ENCODE data around the gene ITPA. TPM values are rescaled to one million over a fixed set of nuclear protein-coding genes. Genes with fewer than 3 reads are reported as not detected.

ITPA gene
- total and polyA plus RNA-seq, 2 donors (not counting 3 experiments of a cell fraction or from before 2014, with no cell fraction given) = 43.2 to 65.0 TPM

- Histone ChIP-seq H3K9me1 (replicated peaks; ENCODE audit: control insufficient read depth, extremely low read depth, insufficient read depth, low read length) (no peaks in the 10 kb centered on the region), H3K27me3 (ENCODE audit: control insufficient read depth in 2 of 2, insufficient read depth in 2 of 2, low read length in 2 of 2) (peaks cover 10 to 16% of the 10 kb centered on the region in 2 experiments), H3K36me3 (ENCODE audit: control insufficient read depth in 2 of 2, extremely low read depth in 1 of 2, insufficient read depth in 2 of 2, low read length in 2 of 2) (no peaks in the 10 kb centered on the region), H3K27ac (ENCODE audit: insufficient read depth, low read depth, low read length) (no peak overlapping the region), H3K4me2 (ENCODE audit: insufficient read depth, low read length) (no peak overlapping the region), H3K9me3 (replicated peaks; ENCODE audit: control insufficient read depth, insufficient read depth, low read length) (no peaks in the 10 kb centered on the region), H3K79me2 (ENCODE audit: control insufficient read depth, insufficient read depth, low read length) (peaks cover 5% of the 10 kb centered on the region), H4K20me1 (replicated peaks; ENCODE audit: control insufficient read depth, extremely low read depth, insufficient read depth, low read length) (no peaks in the 10 kb centered on the region), H3K4me3 (replicated peaks in 1 of 3; ENCODE audit: insufficient read depth in 1 of 3, low read depth in 1 of 3, low read length in 3 of 3) (no peak overlapping the region), H2AFZ (ENCODE audit: low read depth, low read length) (no peak overlapping the region), H3K4me1 (ENCODE audit: control insufficient read depth, extremely low read depth, insufficient read depth, low read length) (no peaks in the 10 kb centered on the region), H3K9ac (replicated peaks; ENCODE audit: extremely low read depth, insufficient read depth, low read length) (no peak overlapping the region)
- POLR2A ChIA-PET = interaction anchor here (0.6 kb wide), 1 partner anchor 8 kb away, joined by 5 read pairs; no protein-coding TSS in a partner anchor
- intact Hi-C loops (cut with micrococcal nuclease) (no loop called here), dilution Hi-C loops (cut with MboI; ENCODE audit: extremely low pct_ligation_motif_present, low sequenced_read_pairs) (no loop called here)
- no TSS peak for BruUV-seq (replicated peaks)
- no peak for FAIRE-seq
- TF ChIP-seq FOS (IDR thresholded peaks at IDR 0.05; ENCODE audit: borderline replicate concordance, insufficient read depth, low read length) (no peak), POLR2A (IDR thresholded peaks at IDR 0.05; ENCODE audit: low read depth, low read length) (no peak), MAX (IDR thresholded peaks at IDR 0.05; ENCODE audit: insufficient read depth, insufficient read length) (no peak)
- CTCF ChIA-PET = no interaction called here
- no peak for DNase-seq (ENCODE audit: low read depth, low spot score)
Measured at GRCh38 chr20:3164043-3164762, 45.1 kb upstream of the ITPA start.

- no peaks in the 10 kb centered on the region for H3K9me3 ChIP-seq (replicated peaks; ENCODE audit: control insufficient read depth, insufficient read depth, low read length)
- no peak overlapping the region for H3K4me3 ChIP-seq (replicated peaks in 1 of 3; ENCODE audit: insufficient read depth in 1 of 3, low read depth in 1 of 3, low read length in 3 of 3)
- H4K20me1 ChIP-seq (replicated peaks; ENCODE audit: control insufficient read depth, extremely low read depth, insufficient read depth, low read length) = no peaks in the 10 kb centered on the region
- no peak overlapping the region for H2AFZ ChIP-seq (ENCODE audit: low read depth, low read length)
- no peak for FAIRE-seq
- POLR2A ChIA-PET = interaction anchor here (0.6 kb wide), 1 partner anchor 247 kb away, joined by 7 read pairs; no protein-coding TSS in a partner anchor
- peaks cover 10 to 16% of the 10 kb centered on the region in 2 experiments for H3K27me3 ChIP-seq (ENCODE audit: control insufficient read depth in 2 of 2, insufficient read depth in 2 of 2, low read length in 2 of 2)
- H3K9ac ChIP-seq (replicated peaks; ENCODE audit: extremely low read depth, insufficient read depth, low read length) = no peak overlapping the region
- dilution Hi-C loops (cut with MboI; ENCODE audit: extremely low pct_ligation_motif_present, low sequenced_read_pairs) (no loop called here), intact Hi-C loops (cut with micrococcal nuclease) (no loop called here)
- BruUV-seq (replicated peaks) = no TSS peak
- TF ChIP-seq CTCF (IDR thresholded peaks at IDR 0.05; ENCODE audit: extremely low read depth in 1 of 2, insufficient read depth in 1 of 2, low read depth in 1 of 2, low read length in 2 of 2) = no peak
- TF ChIP-seq EZH2 (IDR thresholded peaks at IDR 0.05; ENCODE audit: borderline replicate concordance, low read depth, low read length, severe bottlenecking) = no peak
- no peak for TF ChIP-seq POLR2A (IDR thresholded peaks at IDR 0.05; ENCODE audit: low read depth, low read length)
- TF ChIP-seq MYC (IDR thresholded peaks at IDR 0.05; ENCODE audit: low read depth, low read length) = no peak
- no peak for TF ChIP-seq MAX (IDR thresholded peaks at IDR 0.05; ENCODE audit: insufficient read depth, insufficient read length)
- TF ChIP-seq POLR2AphosphoS5 (IDR thresholded peaks at IDR 0.05; ENCODE audit: insufficient read depth, low read depth, low read length) = no peak
- no peak for TF ChIP-seq FOS (IDR thresholded peaks at IDR 0.05; ENCODE audit: borderline replicate concordance, insufficient read depth, low read length)
- no peak for TF ChIP-seq JUN (IDR thresholded peaks at IDR 0.05; ENCODE audit: borderline replicate concordance, insufficient read depth, insufficient read length, low read depth)
- no peaks in the 10 kb centered on the region for H3K36me3 ChIP-seq (ENCODE audit: control insufficient read depth in 2 of 2, extremely low read depth in 1 of 2, insufficient read depth in 2 of 2, low read length in 2 of 2)
- H3K27ac ChIP-seq (ENCODE audit: insufficient read depth, low read depth, low read length) = no peak overlapping the region
- H3K4me2 ChIP-seq (ENCODE audit: insufficient read depth, low read length) = no peak overlapping the region
- no peaks in the 10 kb centered on the region for H3K4me1 ChIP-seq (ENCODE audit: control insufficient read depth, extremely low read depth, insufficient read depth, low read length)
- no peaks in the 10 kb centered on the region for H3K79me2 ChIP-seq (ENCODE audit: control insufficient read depth, insufficient read depth, low read length)
- no peaks in the 10 kb centered on the region for H3K9me1 ChIP-seq (replicated peaks; ENCODE audit: control insufficient read depth, extremely low read depth, insufficient read depth, low read length)
- no peak for DNase-seq (ENCODE audit: low read depth, low spot score)
- CTCF ChIA-PET = interaction anchor here (0.5 to 0.7 kb wide), 4 partner anchors 19 to 111 kb away, joined by 3 read pairs; no protein-coding TSS in a partner anchor
Measured at GRCh38 chr20:3164763-3165410, 44.4 kb upstream of the ITPA start.
